Peyer's patch (tissue), 4 donors: ENCODE measurements around the gene PDIA2.

ENCODE experiments used
- POLR2A ChIP-seq, 2 donors: fragments of 450-650 bp; IDR thresholded peaks; one replicate each; pipeline ENCODE4 v1.5.1; 2017; ENCODE audit warnings: antibody characterized with exemption in 2 of 2, mild to moderate bottlenecking in 2 of 2, moderate library complexity in 2 of 2
- TF ChIP-seq, protein P1 (sequence below), 6 experiments: fragments of 450-650 bp in 4 of 6; fragments of 200-600 bp in 2 of 6; sonication (generic) in 1 of 6; IDR thresholded peaks; one replicate each; pipeline ENCODE4 v1.5.1; 2017 to 2019; ENCODE audit warnings: antibody characterized with exemption in 6 of 6, mild to moderate bottlenecking in 3 of 6, moderate library complexity in 1 of 6

DNA sequence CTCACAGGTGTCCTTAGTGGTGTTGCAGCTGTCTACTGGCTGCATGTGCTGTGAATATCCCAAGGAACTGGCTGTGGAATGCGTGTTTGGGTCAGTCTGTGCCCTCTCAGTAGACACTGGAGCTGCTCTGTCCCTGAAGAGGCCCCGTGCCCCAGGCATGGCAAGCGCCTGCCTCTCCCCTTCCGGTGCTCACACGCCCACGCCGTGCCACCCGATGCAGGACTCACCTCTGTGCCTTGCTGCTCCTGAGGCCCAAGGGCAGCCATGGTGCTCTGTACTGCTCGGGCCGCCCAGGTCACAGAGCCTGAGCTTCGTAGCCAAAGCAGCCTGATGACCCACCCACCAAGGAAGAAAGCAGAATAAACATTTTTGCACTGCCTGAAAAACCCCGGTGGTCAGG, 17.3 kb upstream of the PDIA2 start:
- TF ChIP-seq, protein P1, sequence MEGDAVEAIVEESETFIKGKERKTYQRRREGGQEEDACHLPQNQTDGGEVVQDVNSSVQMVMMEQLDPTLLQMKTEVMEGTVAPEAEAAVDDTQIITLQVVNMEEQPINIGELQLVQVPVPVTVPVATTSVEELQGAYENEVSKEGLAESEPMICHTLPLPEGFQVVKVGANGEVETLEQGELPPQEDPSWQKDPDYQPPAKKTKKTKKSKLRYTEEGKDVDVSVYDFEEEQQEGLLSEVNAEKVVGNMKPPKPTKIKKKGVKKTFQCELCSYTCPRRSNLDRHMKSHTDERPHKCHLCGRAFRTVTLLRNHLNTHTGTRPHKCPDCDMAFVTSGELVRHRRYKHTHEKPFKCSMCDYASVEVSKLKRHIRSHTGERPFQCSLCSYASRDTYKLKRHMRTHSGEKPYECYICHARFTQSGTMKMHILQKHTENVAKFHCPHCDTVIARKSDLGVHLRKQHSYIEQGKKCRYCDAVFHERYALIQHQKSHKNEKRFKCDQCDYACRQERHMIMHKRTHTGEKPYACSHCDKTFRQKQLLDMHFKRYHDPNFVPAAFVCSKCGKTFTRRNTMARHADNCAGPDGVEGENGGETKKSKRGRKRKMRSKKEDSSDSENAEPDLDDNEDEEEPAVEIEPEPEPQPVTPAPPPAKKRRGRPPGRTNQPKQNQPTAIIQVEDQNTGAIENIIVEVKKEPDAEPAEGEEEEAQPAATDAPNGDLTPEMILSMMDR (IDR thresholded peaks at IDR 0.05) = no peak
- peak in 1 of 2 donors; percentile 27 for TF ChIP-seq POLR2A (IDR thresholded peaks at IDR 0.05)
